ENCODE results near the gene KCNE4.
A peak's percentile ranks its signal among the peaks of the same experiment; 100 is the strongest.

KCNE4 gene

GRCh38 chr2:223081789-223082188, 29.8 kb downstream of the KCNE4 start:
- TF ChIP-seq TCF4 (CRISPR knock-in tag; IDR thresholded peaks at IDR 0.05; ENCODE audit: borderline replicate concordance) (no peak), OSR1 (CRISPR knock-in tag; IDR thresholded peaks at IDR 0.05) (no peak), TSHZ2 (CRISPR knock-in tag; IDR thresholded peaks at IDR 0.05) (no peak), ZNF8 (CRISPR knock-in tag; IDR thresholded peaks at IDR 0.05) (no peak), ZC3H10 (CRISPR knock-in tag; IDR thresholded peaks at IDR 0.05) (no peak), ISL1 (CRISPR knock-in tag; IDR thresholded peaks at IDR 0.05) (peak; percentile 75)
- peak; percentile 32 for ATAC-seq

- no peak for ATAC-seq
- TF ChIP-seq TCF4 (CRISPR knock-in tag; IDR thresholded peaks at IDR 0.05; ENCODE audit: borderline replicate concordance) (no peak), POU6F1 (CRISPR knock-in tag; IDR thresholded peaks at IDR 0.05; ENCODE audit: borderline replicate concordance, low read depth) (no peak), CREB5 (CRISPR knock-in tag; IDR thresholded peaks at IDR 0.05; ENCODE audit: low read depth) (no peak), OSR1 (CRISPR knock-in tag; IDR thresholded peaks at IDR 0.05) (no peak), TOX (CRISPR knock-in tag; IDR thresholded peaks at IDR 0.05; ENCODE audit: borderline replicate concordance) (no peak), RARB (CRISPR knock-in tag; IDR thresholded peaks at IDR 0.05) (no peak), ARNTL (CRISPR knock-in tag; IDR thresholded peaks at IDR 0.05; ENCODE audit: borderline replicate concordance, low read depth) (no peak), ZFP30 (CRISPR knock-in tag; IDR thresholded peaks at IDR 0.05) (no peak), ZC3H10 (CRISPR knock-in tag; IDR thresholded peaks at IDR 0.05) (no peak), PATZ1 (CRISPR knock-in tag; IDR thresholded peaks at IDR 0.05; ENCODE audit: borderline replicate concordance) (no peak), BACH2 (CRISPR knock-in tag; IDR thresholded peaks at IDR 0.05; ENCODE audit: borderline replicate concordance) (no peak), ZNF565 (CRISPR knock-in tag; conservative IDR thresholded peaks at IDR 0.05; ENCODE audit: low read depth) (no peak), ISL1 (CRISPR knock-in tag; IDR thresholded peaks at IDR 0.05) (no peak)
Measured at GRCh38 chr2:223082706-223083105, 30.7 kb downstream of the KCNE4 start.

GRCh38 chr2:223083402-223084070, 31.5 kb downstream of the KCNE4 start:
- no peak for ATAC-seq
- TF ChIP-seq ISL1 (CRISPR knock-in tag; IDR thresholded peaks at IDR 0.05): no peak
- no peak for TF ChIP-seq ARNTL (CRISPR knock-in tag; IDR thresholded peaks at IDR 0.05; ENCODE audit: borderline replicate concordance, low read depth)
- no peak for TF ChIP-seq GLIS3 (CRISPR knock-in tag; IDR thresholded peaks at IDR 0.05)
- no peak for TF ChIP-seq ZC3H10 (CRISPR knock-in tag; IDR thresholded peaks at IDR 0.05)
- no peak for TF ChIP-seq RARB (CRISPR knock-in tag; IDR thresholded peaks at IDR 0.05)

GRCh38 chr2:223084873-223085272, 32.9 kb downstream of the KCNE4 start:
- TF ChIP-seq CSRNP3 (CRISPR knock-in tag; IDR thresholded peaks at IDR 0.05): no peak
- TF ChIP-seq ZFP3 (CRISPR knock-in tag; IDR thresholded peaks at IDR 0.05): 0 out of 2 replicates have a peak, but pooled peaks have one; percentile 40
- peak; percentile 56 for TF ChIP-seq ISL1 (CRISPR knock-in tag; IDR thresholded peaks at IDR 0.05)
- ATAC-seq: peak; percentile 81
